Activated CD4-positive, alpha-beta T cell treated with anti-CD3 and anti-CD28 coated beads, Interleukin-2, Interleukin-4, amounts not matched to agents 100 ng/mL and 50 ng/mL, durations not matched to agents 16 hours and 8 hours (primary cell): ENCODE results near the gene ANKRD40CL.
A peak's percentile ranks its signal among the peaks of the same experiment; 100 is the strongest.

ENCODE experiments used
- DNase-seq: peaks from one replicate; pipeline ENCODE4 v3.0.0-alpha.2; 2020; ENCODE audit warnings: low spot score

ANKRD40CL gene

DNA sequence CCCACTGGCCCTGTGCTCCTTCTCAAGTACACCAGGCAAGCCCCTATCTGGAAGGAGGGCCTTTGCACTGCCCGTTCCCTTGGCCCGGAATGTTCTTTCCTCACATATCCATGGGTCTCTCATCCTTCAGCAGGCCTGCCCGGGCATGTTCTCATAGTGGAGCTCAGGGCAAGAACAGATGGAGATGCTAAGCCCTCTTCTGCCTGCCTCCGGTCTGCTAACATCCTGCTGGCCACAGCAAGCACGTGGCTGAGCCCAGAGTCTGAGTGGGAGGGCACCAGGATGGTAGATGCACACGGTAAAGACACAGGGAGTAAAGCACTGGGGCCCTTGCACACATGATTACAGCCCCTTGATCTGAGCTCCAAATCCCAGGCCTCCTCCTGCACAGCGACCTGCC, 19.8 kb upstream of the ANKRD40CL start:
- no peak for DNase-seq

DNA sequence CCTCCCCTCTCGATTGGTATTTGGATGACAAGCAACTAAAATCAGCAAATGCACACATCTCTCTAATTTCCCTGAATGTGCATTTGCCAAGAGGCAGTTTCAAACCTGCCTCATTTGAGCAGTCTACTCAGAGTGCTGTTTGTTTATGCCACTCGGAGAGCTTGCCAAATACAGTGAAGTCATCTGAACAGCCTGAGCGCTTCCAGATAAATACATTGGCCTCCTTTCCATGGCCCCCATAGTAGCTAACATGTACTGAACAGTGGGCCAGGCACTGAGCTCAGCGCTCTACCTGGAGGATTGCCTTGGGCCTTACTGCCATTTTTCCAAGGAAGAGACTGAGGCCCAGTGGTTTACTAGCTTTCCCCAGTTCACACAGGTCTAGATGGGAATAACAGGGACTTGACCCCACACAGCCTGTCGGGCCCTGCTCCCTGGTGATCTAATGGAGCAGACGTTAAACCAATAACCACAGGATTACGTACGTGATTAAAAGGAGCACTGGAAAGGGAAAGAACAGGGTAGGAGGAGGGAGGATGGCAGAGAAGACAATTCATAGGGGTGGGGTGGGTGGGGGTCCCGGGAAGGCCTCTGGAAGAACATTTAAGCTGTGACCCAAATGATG, 18.7 kb upstream of the ANKRD40CL start:
- DNase-seq: no peak

DNA sequence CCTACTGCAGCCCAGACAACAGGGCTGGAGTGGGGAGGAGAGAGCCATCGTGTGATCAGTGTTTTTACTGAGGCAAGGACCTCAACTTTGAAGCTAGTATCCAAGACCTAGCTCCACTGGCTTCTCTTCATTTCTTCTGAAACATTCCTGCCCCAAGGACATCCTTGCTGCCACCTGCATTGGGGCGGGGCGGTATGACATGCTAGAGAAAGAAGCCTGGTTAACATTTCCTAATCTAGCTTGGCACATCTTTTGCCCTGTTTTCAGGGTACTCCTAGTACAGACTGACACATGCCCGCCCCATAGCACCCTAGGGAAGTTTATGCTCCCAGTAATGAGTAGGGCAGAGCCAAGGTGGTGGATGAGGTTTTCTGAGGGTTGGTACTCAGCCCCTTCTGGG, 17.8 kb upstream of the ANKRD40CL start:
- DNase-seq: no peak

GRCh38 chr17:50783905-50784304, 16.6 kb upstream of the ANKRD40CL start:
- no peak for DNase-seq

GRCh38 chr17:50783193-50783660, 15.9 kb upstream of the ANKRD40CL start:
- DNase-seq: peak; percentile 83

GRCh38 chr17:50781167-50781566, 13.8 kb upstream of the ANKRD40CL start:
- no peak for DNase-seq

DNA sequence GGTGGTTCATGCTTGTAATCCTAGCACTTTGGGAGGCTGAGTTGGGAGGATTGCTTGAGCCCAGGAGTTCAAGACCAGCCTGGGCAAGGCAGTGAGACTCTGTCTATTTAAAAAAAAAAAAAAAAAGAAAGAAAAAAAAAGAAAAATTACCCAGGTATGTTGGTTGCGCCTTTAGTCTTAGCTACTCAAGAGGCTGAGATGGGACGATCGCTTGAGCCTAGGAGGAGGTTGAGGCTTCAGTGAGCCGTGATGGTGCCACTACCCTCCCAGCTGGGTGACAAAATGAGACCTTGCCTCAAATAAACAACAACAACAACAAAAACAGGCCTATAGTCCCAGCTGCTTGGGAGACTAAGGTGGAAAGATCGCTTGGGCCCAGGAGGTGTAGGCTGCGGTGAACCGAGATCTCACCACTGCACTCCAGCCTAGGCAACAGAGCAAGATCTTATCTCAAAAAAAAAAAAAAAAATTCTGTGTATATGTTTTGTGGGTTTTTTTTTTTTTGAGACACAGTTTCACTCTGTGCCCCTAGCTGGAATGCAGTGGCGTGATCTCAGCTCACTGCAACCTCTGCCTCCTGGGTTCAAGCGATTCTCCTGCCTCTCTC, 12.5 kb upstream of the ANKRD40CL start:
- DNase-seq: peak; percentile 42

DNA sequence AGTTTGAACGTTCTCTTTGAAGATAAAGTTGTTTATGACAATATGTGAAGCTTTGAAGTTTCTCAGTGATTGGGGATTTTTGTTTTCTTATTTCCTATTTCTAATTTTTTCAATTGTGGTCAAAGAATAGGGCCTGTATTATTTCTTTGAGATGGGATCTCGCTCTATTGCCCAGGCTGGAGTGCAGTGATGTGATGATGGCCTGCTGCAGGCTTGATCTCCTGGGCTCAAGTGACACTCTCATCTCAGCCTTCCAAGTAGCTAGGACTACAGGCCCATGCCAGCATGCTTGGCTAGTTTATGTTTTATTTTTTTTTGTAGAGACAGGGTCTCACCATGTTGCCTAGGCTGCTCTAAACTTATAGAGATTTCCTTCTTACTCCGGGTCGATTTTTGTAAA, 11.7 kb upstream of the ANKRD40CL start:
- DNase-seq: no peak

DNA sequence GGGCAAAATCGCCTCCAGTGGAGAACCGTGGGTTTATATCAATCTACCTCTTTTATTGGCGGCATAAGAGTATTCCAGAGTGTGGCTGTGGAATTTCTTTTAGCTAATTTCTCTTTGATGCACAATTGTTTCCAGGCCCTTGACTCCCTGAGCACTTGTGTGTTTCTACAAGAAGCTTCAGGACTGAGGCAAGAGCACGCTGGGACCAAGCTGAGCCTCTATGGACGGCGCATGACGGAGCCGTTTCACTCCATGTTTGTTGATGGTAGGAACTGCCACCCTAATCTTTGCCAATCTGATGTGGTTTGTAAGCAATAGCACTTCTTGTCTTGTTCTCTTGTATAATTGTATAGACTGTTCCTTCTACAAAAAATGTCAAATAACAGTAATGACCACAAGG, 11.2 kb upstream of the ANKRD40CL start:
- DNase-seq: no peak

DNA sequence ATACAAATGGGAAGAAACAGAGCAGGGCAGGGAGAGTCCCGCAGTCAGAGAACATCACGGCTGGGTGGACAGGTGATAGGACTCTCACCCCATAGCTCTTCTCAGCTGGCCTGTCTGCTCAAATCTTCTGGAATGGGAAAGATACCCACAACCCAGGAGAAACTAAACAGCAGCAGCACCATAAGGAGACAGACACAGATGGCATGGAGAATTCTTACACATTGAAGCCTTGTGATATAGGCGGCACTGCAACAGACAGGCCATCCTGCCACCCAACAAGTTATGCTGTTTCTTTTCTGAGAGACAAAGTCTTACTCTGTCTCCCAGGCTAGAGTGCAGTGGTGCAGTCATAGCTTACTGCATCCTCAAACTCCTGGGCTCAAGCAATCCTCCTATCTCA, 8.6 kb upstream of the ANKRD40CL start:
- no peak for DNase-seq

DNA sequence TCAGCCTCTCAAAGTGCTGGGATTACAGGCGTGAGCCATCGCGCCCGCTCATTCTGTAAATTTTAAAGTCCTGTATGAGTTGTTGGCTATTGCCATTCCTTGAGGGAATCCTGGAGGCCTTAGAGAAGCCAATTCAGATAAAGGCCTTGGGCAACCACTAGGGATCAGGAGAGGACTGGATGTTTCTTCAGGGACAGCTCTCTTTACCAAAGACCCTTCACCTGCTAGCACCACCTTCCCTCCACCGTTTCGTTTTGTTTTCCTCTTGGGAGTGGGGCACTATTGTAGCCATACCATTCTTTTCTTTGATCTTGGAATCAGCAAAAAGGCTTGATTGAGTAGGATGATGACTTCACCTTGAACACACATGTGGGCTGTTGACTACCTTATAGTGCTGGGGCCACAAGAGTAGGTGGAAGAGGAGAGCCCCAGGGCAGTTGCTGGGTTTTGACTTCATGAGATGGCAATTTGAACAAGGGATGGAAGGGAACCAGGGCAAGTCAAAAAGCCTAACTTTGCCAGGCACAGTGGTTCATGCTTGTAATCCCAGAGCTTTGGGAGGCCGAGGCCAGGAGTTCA, 7.0 kb upstream of the ANKRD40CL start:
- DNase-seq: no peak

DNA sequence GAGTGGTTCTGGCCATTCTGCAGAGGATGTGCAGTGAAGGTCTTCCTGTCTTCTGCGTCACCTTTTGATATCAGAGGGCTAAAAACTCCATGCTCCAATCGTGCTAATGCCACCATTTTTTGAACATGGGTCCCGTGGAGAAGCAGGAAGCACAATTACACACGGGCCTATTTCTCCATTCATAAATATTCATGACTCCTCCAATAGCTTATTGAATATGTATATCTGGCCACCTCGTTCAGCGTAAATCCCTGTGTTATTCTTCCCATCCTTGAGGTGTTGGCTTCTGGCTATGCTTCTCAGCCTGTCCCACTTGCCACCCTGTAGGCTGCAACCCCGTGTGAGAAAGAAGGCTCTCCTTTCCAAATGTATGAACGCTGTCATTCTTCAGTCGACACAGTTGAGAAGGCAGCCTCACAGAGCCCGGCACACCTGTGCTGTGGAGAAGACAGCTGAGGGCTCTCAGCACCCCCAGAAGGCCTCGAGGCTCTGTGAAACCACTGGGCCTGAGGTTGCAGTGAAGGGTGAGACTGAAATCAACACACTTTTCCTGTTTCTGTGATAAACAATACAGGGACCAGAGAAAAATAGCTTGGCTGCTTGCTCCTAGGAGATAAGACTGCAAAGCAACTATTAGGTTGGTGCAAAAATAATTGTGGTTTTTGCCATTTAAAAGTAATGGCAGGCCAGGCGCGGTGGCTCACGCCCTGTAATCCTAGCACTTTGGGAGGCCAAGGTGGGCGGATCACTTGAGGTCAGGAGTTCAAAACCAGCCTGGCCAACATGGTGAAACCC, 4.9 kb upstream of the ANKRD40CL start:
- DNase-seq: no peak

- no peak for DNase-seq
These were observed 3.0 kb upstream of the ANKRD40CL start for GRCh38 chr17:50770346-50770745.

DNA sequence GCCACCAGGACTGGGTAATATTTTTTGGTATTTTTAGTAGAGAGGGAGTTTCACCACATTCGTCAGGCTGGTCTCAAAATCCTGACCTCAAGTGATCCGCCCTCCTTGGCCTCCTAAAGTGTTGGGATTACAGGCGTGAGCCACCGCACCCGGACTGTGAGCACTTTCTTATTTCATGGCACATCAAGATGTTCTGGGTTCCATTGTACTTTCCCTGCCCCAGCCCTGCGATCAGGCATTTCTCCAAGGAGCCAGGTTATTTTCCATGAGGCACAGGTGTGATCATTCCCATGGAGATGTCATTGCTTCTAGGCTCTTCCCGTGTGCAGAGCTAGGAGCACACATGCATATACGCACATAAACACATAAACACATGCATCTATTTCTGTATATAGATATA, 2.6 kb upstream of the ANKRD40CL start:
- DNase-seq: no peak

DNA sequence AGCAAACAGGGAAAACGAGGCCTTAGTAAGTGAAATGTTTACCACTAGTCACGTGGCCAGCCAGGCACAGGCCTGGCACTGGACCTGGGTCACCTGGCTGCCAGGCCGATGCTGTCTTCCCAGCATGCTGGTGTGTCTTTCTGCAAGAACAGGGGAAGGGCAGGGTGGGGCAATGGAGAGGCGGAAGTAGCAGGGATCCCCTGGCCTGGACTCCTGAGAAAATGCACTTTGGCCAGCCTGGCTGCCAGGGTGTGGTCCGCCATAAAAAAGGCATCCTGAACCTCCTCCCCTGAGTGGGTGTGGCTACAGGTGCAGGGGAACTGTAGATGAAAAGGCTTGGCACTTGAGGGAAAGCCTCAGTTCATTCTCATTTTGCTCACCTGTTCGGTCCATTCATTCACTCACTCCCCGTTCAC, 1.0 kb upstream of the ANKRD40CL start:
- DNase-seq: no peak

DNA sequence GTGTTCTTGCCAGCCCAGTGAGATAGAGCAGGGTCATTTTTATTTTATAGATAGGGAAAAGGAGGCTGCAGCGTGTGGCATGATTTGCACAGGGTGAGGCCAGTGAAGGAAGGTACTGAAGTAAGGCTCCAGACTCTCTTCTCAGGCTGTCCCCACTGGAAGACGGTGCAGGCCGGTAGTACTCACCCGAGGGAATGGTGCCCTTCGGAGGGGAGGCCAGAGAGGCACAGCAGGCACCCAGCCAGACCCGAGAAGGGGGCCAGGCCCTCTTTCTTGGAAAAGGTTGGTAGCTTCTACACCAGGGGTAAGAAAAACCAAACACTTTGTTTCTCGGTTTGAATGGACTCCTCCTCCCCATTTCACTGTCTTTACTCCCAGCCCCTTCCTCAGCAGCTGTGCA, 288 bp downstream of the ANKRD40CL start:
- DNase-seq: no peak

DNA sequence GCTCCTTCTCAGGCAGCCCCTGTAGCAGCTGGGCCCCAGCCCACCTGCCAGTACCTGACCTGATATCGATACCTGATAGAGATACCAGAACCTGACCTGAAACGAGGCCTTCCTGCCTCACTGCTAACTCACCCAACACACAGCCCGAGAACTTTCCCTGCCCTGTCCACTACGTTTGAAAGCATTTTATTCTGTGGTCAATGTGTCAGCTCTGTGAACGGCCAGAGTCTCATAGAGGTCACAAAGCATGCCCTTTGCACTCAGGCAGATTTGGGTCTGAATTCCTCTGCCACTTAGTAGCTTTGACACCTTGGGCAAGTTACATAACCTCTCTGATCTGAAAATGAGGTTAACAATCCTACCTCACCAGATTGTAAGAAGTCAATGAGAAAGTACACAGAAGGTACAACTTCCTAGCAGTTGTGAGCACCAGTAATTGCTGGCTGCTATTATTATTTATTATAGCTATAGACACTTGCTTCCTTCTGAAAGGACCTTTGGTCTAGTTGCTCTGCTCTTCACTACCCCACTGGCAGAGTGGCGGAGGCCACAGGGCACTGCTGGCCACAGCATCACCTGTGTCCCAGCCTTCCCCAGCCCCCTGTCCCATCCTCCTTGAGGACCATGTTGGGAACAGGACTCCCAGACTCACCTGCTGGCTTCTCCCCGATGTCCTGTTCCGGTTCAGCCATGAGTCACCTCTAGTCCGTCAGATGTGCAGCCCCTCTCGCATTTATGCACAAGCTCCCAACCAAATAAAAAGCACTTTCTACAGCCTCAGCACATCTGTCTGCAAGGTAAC, 895 bp downstream of the ANKRD40CL start:
- DNase-seq: no peak

- DNase-seq: no peak
These were observed 1.7 kb downstream of the ANKRD40CL start for GRCh38 chr17:50765454-50766221.

GRCh38 chr17:50764734-50765149, 2.6 kb downstream of the ANKRD40CL start:
- no peak for DNase-seq

DNA sequence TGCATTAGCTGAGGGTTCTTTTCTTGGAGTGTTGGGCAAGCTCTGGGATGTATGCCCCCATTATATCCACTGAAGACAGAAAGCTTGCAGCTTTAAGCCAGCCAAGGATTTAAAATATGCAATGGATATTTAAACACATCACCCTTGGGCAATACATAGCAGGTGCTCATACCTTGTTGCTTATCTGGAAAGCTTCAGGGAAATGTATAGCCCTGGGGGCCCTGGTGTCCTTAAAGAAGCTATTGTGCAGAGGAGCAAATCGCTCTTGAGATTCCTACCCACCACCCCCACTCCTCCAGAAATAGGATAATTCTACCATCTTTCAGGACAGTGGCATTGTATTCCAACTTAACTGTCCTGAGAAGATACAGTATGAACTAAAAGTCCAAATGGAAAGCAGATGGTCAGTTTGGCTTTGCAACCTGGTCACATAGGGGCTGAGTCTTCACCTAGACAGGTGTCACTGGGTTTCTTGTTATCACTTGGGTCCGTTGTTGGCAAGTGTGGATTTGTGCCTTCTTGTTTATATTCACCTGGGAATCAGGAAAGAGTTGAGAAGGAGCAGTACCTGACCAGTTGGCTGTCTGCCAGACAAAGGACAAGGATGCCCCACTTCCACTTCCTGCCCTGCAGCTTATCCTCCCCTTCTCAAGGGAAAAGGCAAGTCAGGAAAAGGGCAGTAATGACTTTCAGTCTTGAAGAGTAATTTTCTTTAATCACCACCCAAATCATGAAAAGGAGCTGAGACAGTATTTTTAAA, 3.4 kb downstream of the ANKRD40CL start:
- no peak for DNase-seq

- no peak for DNase-seq
These were observed 5.1 kb downstream of the ANKRD40CL start for GRCh38 chr17:50762177-50762576.
